HUDEP-2 (cell line): Measurements from ENCODE around the gene NUDT4.
A peak's percentile ranks its signal among the peaks of the same experiment; 100 is the strongest.
"Not testable (repeated sequence)": the region's sequence is repeated elsewhere in the genome, so short reads cannot be mapped to it uniquely, and the experiment has no call there.

ENCODE experiments used
- DNase-seq, 76 experiments: peaks; one replicate each; lab custom pipeline; 2025; ENCODE audit not compliant: unreplicated experiment in 76 of 76; lab: John Stamatoyannopoulos, UW

Gene NUDT4

GRCh38 chr12:93425736-93426411, 48.1 kb downstream of the NUDT4 start:
- DNase-seq = no peak

DNA sequence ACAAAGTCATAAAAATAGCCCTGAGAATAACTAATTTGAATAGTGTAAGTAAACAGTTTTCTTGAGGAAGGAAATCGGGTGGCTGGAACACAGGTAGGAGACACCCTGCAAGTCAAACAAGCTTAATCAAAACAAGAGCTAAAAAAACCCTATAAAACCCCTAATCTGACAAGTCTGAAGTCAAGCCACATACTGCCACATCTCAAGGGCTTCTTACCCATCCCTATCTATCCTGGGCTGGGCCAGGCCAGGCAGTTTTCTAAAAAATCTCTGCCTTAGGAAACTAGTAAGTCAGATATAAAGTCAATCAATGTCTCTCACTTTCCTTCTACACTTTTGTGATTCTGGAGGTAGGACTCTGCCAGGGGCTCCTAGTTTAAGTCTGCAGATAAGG, 48.7 kb downstream of the NUDT4 start:
- DNase-seq = no peak

DNA sequence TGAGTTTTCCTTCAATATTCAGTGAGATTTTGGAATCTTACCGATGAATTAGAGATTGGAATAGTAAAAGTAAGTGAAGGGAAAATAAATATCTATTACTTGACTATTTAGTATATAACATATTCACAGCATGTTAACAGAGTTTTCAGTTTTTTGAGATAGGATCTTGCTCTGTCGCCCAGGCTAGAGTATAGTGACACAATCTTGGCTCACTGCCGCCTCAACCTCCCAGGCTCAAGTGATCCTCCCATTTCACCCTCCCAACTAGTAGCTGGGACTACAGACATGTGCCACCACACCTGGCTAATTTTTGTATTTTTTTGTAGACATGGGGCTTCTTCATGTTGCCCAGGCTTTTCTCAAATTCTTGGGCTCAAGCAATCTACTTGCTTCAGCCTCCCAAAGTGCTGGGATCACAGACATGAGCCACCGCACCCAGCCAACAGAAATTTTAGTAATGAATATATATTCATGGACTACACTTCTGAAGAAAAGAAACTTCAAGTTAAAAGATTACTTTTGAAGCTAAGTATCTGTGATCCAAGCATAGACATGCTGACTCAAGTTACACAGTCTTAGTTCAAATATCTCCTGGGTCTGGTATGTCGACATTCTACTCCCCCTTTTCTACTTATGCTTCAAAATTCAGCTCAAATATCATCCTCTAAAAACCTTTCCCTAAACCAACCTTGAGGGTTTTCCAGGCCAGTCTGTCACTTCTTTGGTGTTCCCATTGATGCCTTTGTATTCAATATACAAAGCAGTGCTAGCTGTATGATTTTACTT, 50.2 kb downstream of the NUDT4 start:
- DNase-seq = peak in 40 of 76 experiments; percentile 8 to 55 (median 29)

GRCh38 chr12:93429448-93429847, 51.7 kb downstream of the NUDT4 start:
- no peak for DNase-seq

DNA sequence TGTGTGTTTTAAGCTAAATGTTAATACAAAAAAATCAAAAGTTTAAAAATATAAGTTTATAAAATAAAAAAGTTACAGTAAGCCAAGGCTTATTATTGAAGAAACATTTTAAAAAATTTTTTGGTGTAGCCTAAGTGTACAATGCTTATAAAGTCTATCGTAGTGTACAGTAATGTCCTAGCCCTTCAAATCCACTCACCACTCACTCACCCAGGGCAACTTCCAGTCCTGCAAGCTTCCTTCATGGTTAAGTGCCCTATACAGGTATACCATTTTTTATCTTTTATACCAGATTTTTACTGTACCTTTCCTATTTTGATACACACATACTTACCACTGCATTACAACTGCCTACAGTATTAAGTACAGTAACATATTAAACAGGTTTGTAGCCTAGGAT, 52.1 kb downstream of the NUDT4 start:
- DNase-seq = no peak

DNA sequence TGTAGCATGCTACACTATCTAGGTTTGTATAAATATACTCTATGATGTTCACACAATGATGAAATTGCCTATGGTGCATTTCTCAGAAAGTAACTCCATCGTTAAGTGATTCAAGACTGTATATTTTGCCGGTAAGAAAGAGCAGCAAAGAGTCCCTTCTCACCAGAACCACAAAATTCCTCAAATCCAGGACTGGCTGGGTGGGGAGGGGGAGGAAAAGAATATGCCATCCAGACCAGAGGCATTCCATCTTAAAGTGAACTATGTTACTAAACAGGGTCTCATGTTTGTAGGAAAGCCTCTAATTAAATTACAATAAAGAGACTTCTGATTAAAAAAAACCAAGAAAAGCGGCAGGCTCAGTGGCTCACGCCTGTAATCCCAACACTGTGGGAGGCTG, 52.6 kb downstream of the NUDT4 start:
- DNase-seq = no peak

- DNase-seq = not testable (repeated sequence)
Measured at GRCh38 chr12:93432031-93432430, 54.3 kb downstream of the NUDT4 start.

GRCh38 chr12:93434256-93434865, 56.6 kb downstream of the NUDT4 start:
- no peak for DNase-seq

- no peak for DNase-seq
Measured at GRCh38 chr12:93438266-93439050, 60.7 kb downstream of the NUDT4 start.

GRCh38 chr12:93440043-93440835, 62.5 kb downstream of the NUDT4 start:
- DNase-seq = no peak

DNA sequence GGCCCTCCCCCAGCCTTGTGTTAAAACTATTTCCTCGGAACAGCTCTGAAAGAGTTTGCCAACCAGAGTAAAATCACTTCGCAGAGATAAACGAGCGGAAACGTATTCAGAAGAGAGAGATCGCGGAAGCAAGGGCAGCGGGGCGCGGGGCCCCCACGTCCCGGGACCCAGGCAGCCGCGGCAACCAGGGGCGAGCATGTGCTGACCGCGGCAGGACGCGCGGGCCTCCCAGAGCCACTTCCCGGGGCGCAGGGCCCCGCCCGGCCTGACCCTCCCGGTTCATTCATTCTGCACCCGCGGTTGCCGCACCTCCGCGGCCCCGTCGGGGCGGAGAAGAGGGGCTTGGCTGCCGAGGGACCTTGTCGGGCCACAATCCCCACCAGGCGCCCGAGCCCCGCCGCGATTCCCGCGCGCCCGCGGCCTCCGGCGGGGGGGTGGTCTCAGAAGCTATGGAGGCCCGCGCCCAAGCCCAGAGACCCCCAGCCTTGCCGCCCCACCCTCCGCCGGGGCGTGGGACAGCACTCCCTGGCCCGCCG, 63.4 kb downstream of the NUDT4 start:
- peak in 8 of 76 experiments; percentile 3 to 35 (median 9) for DNase-seq

DNA sequence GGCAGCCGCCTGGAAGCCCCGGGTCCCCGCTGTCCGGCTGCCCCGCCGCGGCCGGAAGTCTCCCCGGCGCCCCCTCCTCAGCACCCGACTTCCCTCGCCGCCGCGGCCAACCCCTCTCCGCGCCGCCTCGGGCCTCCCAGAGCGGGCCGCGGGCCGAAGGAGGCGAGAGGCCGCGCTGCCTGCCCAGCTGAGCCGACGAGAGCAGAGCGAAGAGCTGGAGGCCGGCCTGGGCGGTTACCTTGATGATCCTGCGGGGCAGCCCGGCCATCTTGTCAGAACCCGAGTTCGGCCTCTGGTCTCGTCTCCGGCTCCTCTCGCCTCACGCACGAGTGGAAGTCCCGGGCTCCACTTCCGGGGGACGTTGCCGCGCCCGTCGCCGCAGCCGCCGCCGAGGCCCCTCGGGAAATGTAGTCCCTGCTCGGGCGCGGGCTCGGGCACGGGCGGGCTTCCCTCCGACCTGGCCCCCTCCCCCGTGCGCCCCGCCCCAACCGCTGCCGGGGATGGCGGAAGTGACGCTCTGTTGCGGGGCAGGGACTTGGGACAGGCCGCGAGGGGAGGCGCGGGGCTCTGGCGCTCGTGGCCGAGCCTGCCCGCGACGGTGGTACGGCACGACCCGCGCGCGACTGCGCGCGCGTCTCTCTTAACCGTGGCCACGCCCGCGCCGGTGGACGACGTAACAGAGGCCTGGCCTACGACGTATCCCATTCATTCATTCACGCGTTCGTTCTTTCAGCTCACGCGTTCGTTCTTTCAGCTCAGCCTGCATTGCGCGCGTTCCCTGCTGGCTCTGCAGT, 64.1 kb downstream of the NUDT4 start, which contains the start of gene UBE2N:
Gene UBE2N (minus strand): TSS at position 331 of the 794 bp plus-strand sequence. CDS start 63 bp downstream, at position 268.
- peak in 75 of 76 experiments; percentile 33 to 96 (median 91) for DNase-seq

GRCh38 chr12:93442411-93443340, 65.0 kb downstream of the NUDT4 start:
- DNase-seq = peak in 2 of 76 experiments; percentile 30 to 42

- no peak for DNase-seq
Measured at GRCh38 chr12:93443576-93443975, 65.9 kb downstream of the NUDT4 start.

GRCh38 chr12:93447555-93448290, 70.0 kb downstream of the NUDT4 start:
- no peak for DNase-seq

DNA sequence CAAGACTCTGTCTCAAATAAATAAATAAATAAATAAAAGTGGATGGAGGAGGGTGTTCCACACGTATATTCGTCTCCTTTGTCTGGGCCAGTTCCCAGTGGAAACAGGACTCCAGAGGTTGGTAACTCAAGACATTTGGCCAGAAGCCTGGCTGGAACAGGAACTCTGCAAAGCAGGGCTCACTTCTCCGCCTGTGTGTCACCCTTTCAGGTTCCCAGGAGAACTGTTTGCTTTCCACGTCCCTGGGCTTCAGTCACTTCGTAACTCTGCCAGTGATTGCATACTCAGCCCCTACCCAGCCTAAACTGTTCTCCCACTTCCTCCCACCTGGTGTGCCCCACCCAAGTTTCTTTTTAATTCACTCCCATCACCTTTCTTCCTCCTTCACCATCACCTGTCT, 71.1 kb downstream of the NUDT4 start:
- DNase-seq = no peak

DNA sequence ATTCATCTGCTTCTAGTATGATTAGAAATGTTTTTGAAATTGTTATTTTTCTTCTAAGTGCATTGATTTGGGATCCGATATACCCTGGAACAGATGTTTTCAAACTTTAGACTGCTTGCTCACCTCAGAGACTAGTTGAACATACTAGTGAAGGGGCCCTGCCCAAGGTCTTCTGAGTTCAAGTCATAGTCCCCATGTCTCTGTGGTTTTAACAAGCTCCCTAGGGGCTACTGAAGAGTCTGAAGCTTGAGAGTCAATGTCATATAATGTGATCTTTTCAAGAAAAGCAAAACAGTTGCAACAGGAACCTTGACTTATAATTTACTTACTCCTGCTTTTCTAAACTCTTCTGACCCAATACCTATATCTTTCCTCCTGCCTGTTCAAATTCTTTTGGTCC, 71.6 kb downstream of the NUDT4 start:
- no peak for DNase-seq
